ENCODE measurements around the gene GCK.

The GCK gene

GRCh38 chr7:44182827-44183226 lies 6.4 kb downstream of the GCK start:
- no peak for ATAC-seq
- no peak for TF ChIP-seq ZNF8 (CRISPR knock-in tag; IDR thresholded peaks at IDR 0.05)
- TF ChIP-seq CSDC2 (CRISPR knock-in tag; IDR thresholded peaks at IDR 0.05) = no peak
- no peak for TF ChIP-seq ZFP3 (CRISPR knock-in tag; IDR thresholded peaks at IDR 0.05)
- TF ChIP-seq PATZ1 (CRISPR knock-in tag; IDR thresholded peaks at IDR 0.05; ENCODE audit: borderline replicate concordance) = no peak
- no peak for TF ChIP-seq PPARA (CRISPR knock-in tag; IDR thresholded peaks at IDR 0.05; ENCODE audit: borderline replicate concordance)
- no peak for TF ChIP-seq TSHZ2 (CRISPR knock-in tag; IDR thresholded peaks at IDR 0.05)
- no peak for TF ChIP-seq GLIS3 (CRISPR knock-in tag; IDR thresholded peaks at IDR 0.05)
- no peak for TF ChIP-seq ISL1 (CRISPR knock-in tag; IDR thresholded peaks at IDR 0.05)
- TF ChIP-seq ZNF70 (CRISPR knock-in tag; IDR thresholded peaks at IDR 0.05) = no peak
- no peak for TF ChIP-seq TOX (CRISPR knock-in tag; IDR thresholded peaks at IDR 0.05; ENCODE audit: borderline replicate concordance)
- no peak for TF ChIP-seq BACH2 (CRISPR knock-in tag; IDR thresholded peaks at IDR 0.05; ENCODE audit: borderline replicate concordance)
- no peak for TF ChIP-seq ZC3H10 (CRISPR knock-in tag; IDR thresholded peaks at IDR 0.05)
- no peak for TF ChIP-seq TCF4 (CRISPR knock-in tag; IDR thresholded peaks at IDR 0.05; ENCODE audit: borderline replicate concordance)
- no peak for TF ChIP-seq ARNTL (CRISPR knock-in tag; IDR thresholded peaks at IDR 0.05; ENCODE audit: borderline replicate concordance, low read depth)
- TF ChIP-seq POU6F1 (CRISPR knock-in tag; IDR thresholded peaks at IDR 0.05; ENCODE audit: borderline replicate concordance, low read depth) = no peak

- no peak for TF ChIP-seq CSRNP3 (CRISPR knock-in tag; IDR thresholded peaks at IDR 0.05)
- TF ChIP-seq TOX (CRISPR knock-in tag; IDR thresholded peaks at IDR 0.05; ENCODE audit: borderline replicate concordance) = no peak
- TF ChIP-seq TSHZ2 (CRISPR knock-in tag; IDR thresholded peaks at IDR 0.05) = no peak
- no peak for TF ChIP-seq SNAI2 (CRISPR knock-in tag; IDR thresholded peaks at IDR 0.05)
- no peak for TF ChIP-seq TCF4 (CRISPR knock-in tag; IDR thresholded peaks at IDR 0.05; ENCODE audit: borderline replicate concordance)
- no peak for TF ChIP-seq ARNTL (CRISPR knock-in tag; IDR thresholded peaks at IDR 0.05; ENCODE audit: borderline replicate concordance, low read depth)
- TF ChIP-seq CSDC2 (CRISPR knock-in tag; IDR thresholded peaks at IDR 0.05) = no peak
- no peak for TF ChIP-seq BACH2 (CRISPR knock-in tag; IDR thresholded peaks at IDR 0.05; ENCODE audit: borderline replicate concordance)
- no peak for TF ChIP-seq ZFP30 (CRISPR knock-in tag; IDR thresholded peaks at IDR 0.05)
- TF ChIP-seq PATZ1 (CRISPR knock-in tag; IDR thresholded peaks at IDR 0.05; ENCODE audit: borderline replicate concordance) = no peak
- TF ChIP-seq OSR1 (CRISPR knock-in tag; IDR thresholded peaks at IDR 0.05) = no peak
- TF ChIP-seq ZNF565 (CRISPR knock-in tag; conservative IDR thresholded peaks at IDR 0.05; ENCODE audit: low read depth) = no peak
- TF ChIP-seq PPARA (CRISPR knock-in tag; IDR thresholded peaks at IDR 0.05; ENCODE audit: borderline replicate concordance) = no peak
- no peak for TF ChIP-seq CREB5 (CRISPR knock-in tag; IDR thresholded peaks at IDR 0.05; ENCODE audit: low read depth)
- no peak for TF ChIP-seq POU6F1 (CRISPR knock-in tag; IDR thresholded peaks at IDR 0.05; ENCODE audit: borderline replicate concordance, low read depth)
- no peak for TF ChIP-seq GLIS3 (CRISPR knock-in tag; IDR thresholded peaks at IDR 0.05)
- TF ChIP-seq ESRRG (CRISPR knock-in tag; IDR thresholded peaks at IDR 0.05) = no peak
- no peak for TF ChIP-seq ZNF70 (CRISPR knock-in tag; IDR thresholded peaks at IDR 0.05)
- ATAC-seq = no peak
These were observed 8.6 kb downstream of the GCK start for GRCh38 chr7:44180631-44181030.
